ENCODE measurements around the gene PSMB7.
A peak's percentile ranks its signal among the peaks of the same experiment; 100 is the strongest.

Gene PSMB7

DNA sequence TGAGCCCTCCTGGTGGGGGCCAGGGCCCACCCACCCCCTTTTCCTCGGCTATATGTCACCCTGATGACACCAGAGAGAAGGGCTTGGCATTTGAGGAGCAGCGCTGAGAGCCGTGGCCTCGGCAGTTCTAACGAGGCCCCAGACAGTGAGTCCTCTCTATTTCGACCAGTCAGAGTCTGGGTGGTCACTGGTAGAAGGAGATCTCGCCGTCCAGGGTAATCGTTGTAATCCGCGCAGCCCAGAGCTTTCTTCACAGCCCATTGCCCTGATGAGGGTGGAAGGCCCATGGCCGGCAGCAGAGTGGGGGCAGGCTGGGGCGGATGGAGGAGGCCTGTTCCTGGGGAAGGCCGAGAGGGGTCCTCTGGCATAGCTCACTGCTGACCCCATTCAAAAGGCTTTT is 70.2 kb downstream of the PSMB7 start:
- no peak overlapping the region for H3K4me3 ChIP-seq (ENCODE audit: low read depth, low read length)
- TF ChIP-seq MYC (IDR thresholded peaks at IDR 0.05; ENCODE audit: low read depth, low read length): no peak
- no peak for TF ChIP-seq CTCF (IDR thresholded peaks at IDR 0.05; ENCODE audit: low read depth, low read length)
- TF ChIP-seq, protein P1, sequence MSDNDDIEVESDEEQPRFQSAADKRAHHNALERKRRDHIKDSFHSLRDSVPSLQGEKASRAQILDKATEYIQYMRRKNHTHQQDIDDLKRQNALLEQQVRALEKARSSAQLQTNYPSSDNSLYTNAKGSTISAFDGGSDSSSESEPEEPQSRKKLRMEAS (IDR thresholded peaks at IDR 0.05; ENCODE audit: low read depth, low read length): no peak
- no peak for TF ChIP-seq POLR2A (IDR thresholded peaks at IDR 0.05; ENCODE audit: extremely low read depth, insufficient read length)
- DNase-seq (ENCODE audit: low read depth): no peak

DNA sequence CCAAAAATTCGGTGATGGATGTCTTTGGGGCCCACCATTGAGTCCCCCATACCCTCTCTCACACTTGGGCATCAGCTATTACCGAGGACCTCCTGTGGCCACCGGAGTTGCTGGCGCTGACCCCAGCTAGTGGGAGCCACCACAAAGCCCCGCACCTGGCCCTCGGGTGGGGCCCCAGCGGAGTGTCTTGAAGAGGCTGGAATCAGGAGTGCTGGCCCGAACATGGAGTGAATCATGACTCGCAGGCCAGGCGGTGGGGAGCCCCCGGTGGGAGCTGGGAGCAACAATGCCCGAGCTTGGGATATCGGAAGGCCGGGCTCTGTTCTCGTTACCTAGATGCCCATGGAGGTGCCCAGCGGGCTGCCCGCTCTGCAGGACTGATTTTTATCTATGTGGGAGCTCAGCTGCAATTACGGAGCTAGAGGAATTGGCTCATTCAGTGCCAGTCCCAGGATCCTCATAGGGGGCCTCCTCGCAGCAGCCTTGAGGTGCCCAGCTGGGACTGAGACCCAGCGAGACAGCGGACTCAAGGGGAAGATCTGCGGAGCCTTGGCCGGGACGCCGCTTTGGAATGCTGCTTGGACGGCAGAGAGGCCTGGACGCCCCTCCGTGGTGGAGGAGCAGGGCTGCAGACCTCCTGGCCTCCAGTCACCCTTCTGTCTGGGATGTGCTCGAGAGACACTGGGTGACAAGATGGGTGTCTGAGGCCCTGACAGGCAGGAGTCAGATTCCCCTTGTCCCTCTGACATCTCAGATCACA is 70.8 kb downstream of the PSMB7 start:
- TF ChIP-seq MYC (IDR thresholded peaks at IDR 0.05; ENCODE audit: low read depth, low read length) (no peak), CTCF (IDR thresholded peaks at IDR 0.05; ENCODE audit: low read depth, low read length) (no peak), POLR2A (IDR thresholded peaks at IDR 0.05; ENCODE audit: extremely low read depth, insufficient read length) (no peak)
- TF ChIP-seq, protein P1 (IDR thresholded peaks at IDR 0.05; ENCODE audit: low read depth, low read length): no peak
- DNase-seq (ENCODE audit: low read depth): no peak
- H3K4me3 ChIP-seq (ENCODE audit: low read depth, low read length): no peak overlapping the region

DNA sequence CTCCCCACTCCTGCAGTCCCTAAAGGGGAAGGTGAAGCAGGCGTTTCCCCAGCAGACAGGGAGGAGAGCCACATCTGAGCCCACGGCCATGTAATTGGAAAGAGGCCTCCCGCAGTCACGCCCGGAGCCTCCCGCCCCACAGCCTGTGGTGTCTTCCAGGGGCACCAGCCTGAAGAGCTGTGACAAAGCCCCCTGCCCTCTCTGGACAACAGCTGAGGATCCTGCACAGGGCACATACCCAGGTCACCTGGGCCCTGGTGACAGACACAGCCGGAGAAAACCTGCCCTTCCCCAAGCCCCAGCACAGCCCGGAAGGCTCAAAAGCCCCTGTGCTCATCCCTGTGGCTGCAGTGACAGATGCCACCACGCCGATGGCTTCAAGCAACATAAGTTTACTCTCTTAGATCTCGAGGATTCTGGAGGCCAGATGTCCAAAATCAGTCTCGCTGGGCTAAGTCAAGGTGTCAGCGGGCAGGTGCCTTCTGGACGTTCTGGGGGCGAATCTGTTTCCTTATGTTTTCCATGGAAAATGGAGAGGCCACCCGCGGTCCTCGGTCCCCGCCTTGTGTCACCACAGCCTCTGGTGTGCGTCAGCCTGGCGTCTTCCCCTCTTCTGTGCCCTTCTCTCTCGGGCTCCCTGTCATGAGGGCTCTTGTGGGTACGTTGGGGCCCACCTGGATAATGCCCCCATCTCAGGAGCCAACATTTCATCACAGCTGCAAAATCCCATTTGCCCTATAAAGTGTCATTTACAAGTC is 71.5 kb downstream of the PSMB7 start:
- H3K4me3 ChIP-seq (ENCODE audit: low read depth, low read length): no peak overlapping the region
- no peak for DNase-seq (ENCODE audit: low read depth)
- no peak for TF ChIP-seq CTCF (IDR thresholded peaks at IDR 0.05; ENCODE audit: low read depth, low read length)
- no peak for TF ChIP-seq MYC (IDR thresholded peaks at IDR 0.05; ENCODE audit: low read depth, low read length)
- no peak for TF ChIP-seq POLR2A (IDR thresholded peaks at IDR 0.05; ENCODE audit: extremely low read depth, insufficient read length)
- TF ChIP-seq, protein P1 (IDR thresholded peaks at IDR 0.05; ENCODE audit: low read depth, low read length): no peak

DNA sequence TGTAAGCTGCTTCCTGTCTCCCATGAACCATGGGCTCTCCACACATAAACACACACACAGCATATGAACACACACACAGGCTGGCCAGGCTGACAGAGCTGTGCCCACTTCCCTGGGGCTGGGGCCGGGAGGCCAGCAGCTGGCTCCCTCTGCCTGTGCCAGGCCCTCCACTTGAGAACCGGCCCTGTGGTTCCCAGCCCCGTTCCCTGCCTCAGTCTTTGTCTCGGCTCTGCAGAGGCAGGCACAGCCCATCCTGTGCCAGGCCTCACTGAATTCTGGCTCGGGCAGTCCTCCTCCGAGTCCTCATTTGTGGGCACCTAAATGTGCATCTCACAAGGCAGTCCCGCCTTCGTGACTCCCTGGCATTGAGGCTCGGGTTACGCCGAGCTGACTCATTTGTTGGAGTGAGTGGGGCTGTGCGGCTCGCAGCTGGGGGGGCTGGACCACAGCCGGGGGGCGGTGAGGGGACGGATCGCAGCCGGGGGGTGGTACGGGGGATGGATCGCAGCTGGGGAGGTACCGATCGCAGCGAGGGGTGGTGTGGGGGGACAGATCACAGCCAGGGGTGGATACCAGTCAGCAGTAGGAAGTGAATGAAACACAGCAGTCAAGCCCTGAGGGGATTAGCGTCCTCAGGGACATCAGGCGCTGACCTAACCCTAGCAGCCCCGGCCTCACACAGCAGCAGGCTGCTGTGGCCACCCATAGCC is 72.3 kb downstream of the PSMB7 start:
- H3K4me3 ChIP-seq (ENCODE audit: low read depth, low read length): no peak overlapping the region
- TF ChIP-seq, protein P1 (IDR thresholded peaks at IDR 0.05; ENCODE audit: low read depth, low read length): peak; percentile 16; the same call in 1 of the 2 replicates
- TF ChIP-seq POLR2A (IDR thresholded peaks at IDR 0.05; ENCODE audit: extremely low read depth, insufficient read length) (no peak), CTCF (IDR thresholded peaks at IDR 0.05; ENCODE audit: low read depth, low read length) (no peak), MYC (IDR thresholded peaks at IDR 0.05; ENCODE audit: low read depth, low read length) (0 out of 2 replicates have a peak, but pooled peaks have one; percentile 23)
- DNase-seq (ENCODE audit: low read depth): peak; percentile 94

DNA sequence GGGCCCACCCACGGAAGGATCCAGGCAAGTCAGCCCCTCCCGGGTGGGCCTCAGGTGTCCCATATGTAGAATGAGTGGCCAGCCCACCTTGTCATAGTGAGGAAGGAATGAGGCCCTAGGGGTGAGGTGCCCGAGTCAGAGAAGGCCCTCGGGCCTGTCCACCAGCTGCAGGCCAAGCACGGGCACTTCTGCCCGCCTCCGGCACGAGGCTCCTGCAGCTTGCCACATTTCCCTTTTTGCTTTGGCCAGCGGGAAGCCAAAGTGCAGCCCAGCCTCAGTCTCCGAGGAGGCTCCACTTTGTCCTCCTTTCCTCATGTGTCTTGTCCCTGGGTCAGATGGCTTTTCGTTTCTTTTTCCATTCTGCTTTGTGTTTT is 72.9 kb downstream of the PSMB7 start:
- TF ChIP-seq CTCF (IDR thresholded peaks at IDR 0.05; ENCODE audit: low read depth, low read length): no peak
- TF ChIP-seq, protein P1 (IDR thresholded peaks at IDR 0.05; ENCODE audit: low read depth, low read length): no peak
- no peak for TF ChIP-seq MYC (IDR thresholded peaks at IDR 0.05; ENCODE audit: low read depth, low read length)
- no peak for TF ChIP-seq POLR2A (IDR thresholded peaks at IDR 0.05; ENCODE audit: extremely low read depth, insufficient read length)
- no peak overlapping the region for H3K4me3 ChIP-seq (ENCODE audit: low read depth, low read length)
- no peak for DNase-seq (ENCODE audit: low read depth)

Measured in NB4 (cell line).